GM12878 (cell line): ENCODE data around the gene C19orf18. TPM values are rescaled to one million over a fixed set of nuclear protein-coding genes. Genes with fewer than 3 reads are reported as not detected.
"Not testable (repeated sequence)": the region's sequence is repeated elsewhere in the genome, so short reads cannot be mapped to it uniquely, and the experiment has no call there.

ENCODE experiments used
- ATAC-seq: fragments of 200-7000 bp; cut with Tn5 transposase; 3 replicates; pipeline ENCODE4 v1.9.1; 2020; ENCODE audit warnings: mild to moderate bottlenecking, moderate library complexity
- BruUV-seq: library from RNA; stranded (reverse); fragments of 400-500 nt; replicated peaks from 2 replicates; lab custom pipeline; 2021; lab: Mats Ljungman, UMichigan
- CTCF ChIA-PET: fragments of 300-600 bp; sonication (Branson Sonifier 250); formaldehyde crosslinking; extraction: SDS; loops from one replicate; lab custom pipeline; 2021; ENCODE audit warnings: inconsistent platforms; lab: Yijun Ruan, JAX
- POLR2A ChIA-PET: fragments of 350-600 bp; formaldehyde crosslinking; extraction: SDS; loops from one replicate; lab custom pipeline; 2021; ENCODE audit warnings: inconsistent platforms; lab: Charles Lee
- RAD21 ChIA-PET: fragments of 300-600 bp; sonication (Branson Sonifier 250); formaldehyde crosslinking; loops from one replicate; lab custom pipeline; 2023; ENCODE audit warnings: antibody characterized with exemption; ENCODE audit not compliant: unreplicated experiment; lab: Charles Lee
- SMC1A ChIA-PET: fragments of 300-600 bp; sonication (Branson Sonifier 250); formaldehyde crosslinking; loops from one replicate; lab custom pipeline; 2023; ENCODE audit not compliant: unreplicated experiment, uncharacterized antibody; lab: Charles Lee
- DNase-seq: peaks from one replicate; pipeline ENCODE4 v3.0.0-alpha.2; 2011; ENCODE audit warnings: low read depth, low spot score
- FAIRE-seq: peaks from 3 replicates; lab custom pipeline; 2011; peaks lifted over from hg19 to GRCh38; lab: Jason Lieb, UNC
- H2AFZ ChIP-seq: 2 replicates; pipeline ENCODE4 v1.6.0; 2011; ENCODE audit warnings: low read depth, low read length, control low read depth; ENCODE audit not compliant: control insufficient read depth
- H3K27ac ChIP-seq: 2 replicates; pipeline ENCODE4 v1.5.1; 2011; ENCODE audit warnings: control low read depth; ENCODE audit not compliant: control insufficient read depth, insufficient read depth
- H3K27me3 ChIP-seq, 2 experiments: replicated peaks in 1 of 2; 2 replicates each; pipeline versions ENCODE4 v1.6.0 to v1.6.1; 2011; ENCODE audit warnings: low read length in 1 of 2; ENCODE audit not compliant: control insufficient read depth in 2 of 2, insufficient read depth in 2 of 2
- H3K36me3 ChIP-seq, 2 experiments: 2 replicates each; pipeline ENCODE4 v1.5.1; 2011; ENCODE audit warnings: low read length in 1 of 2; ENCODE audit not compliant: control insufficient read depth in 2 of 2, insufficient read depth in 2 of 2
- H3K4me1 ChIP-seq: 2 replicates; pipeline ENCODE4 v1.6.1; 2011; ENCODE audit warnings: mild to moderate bottlenecking, low read length, moderate library complexity, mixed read lengths; ENCODE audit not compliant: control insufficient read depth, insufficient read depth
- H3K4me2 ChIP-seq: 2 replicates; pipeline ENCODE4 v1.6.0; 2011; ENCODE audit warnings: control low read depth; ENCODE audit not compliant: control insufficient read depth, insufficient read depth
- H3K4me3 ChIP-seq: fragments of 200-600 bp; sonication (generic); 2 replicates; pipeline ENCODE4 v1.5.1; 2016
- H3K79me2 ChIP-seq: 2 replicates; pipeline ENCODE4 v1.6.0; 2011; ENCODE audit warnings: low read length; ENCODE audit not compliant: control insufficient read depth, insufficient read depth
- H3K9ac ChIP-seq: 2 replicates; pipeline ENCODE4 v1.8.0; 2011; ENCODE audit warnings: low read length, control low read depth, mixed read lengths; ENCODE audit not compliant: control insufficient read depth, insufficient read depth
- H3K9me3 ChIP-seq: replicated peaks from 3 replicates; pipeline ENCODE4 v1.5.1; 2011; ENCODE audit warnings: mild to moderate bottlenecking, low read length; ENCODE audit not compliant: control insufficient read depth, insufficient read depth
- H4K20me1 ChIP-seq: 2 replicates; pipeline ENCODE4 v1.6.0; 2011; ENCODE audit not compliant: control insufficient read depth, insufficient read depth
- BACH1 ChIP-seq: fragments of 450-650 bp; IDR thresholded peaks from 2 replicates; pipeline ENCODE4 v1.6.1; 2017; ENCODE audit warnings: mild to moderate bottlenecking, borderline replicate concordance
- BHLHE40 ChIP-seq, 2 experiments: fragments of 450-650 bp in 1 of 2; IDR thresholded peaks; 2 replicates each; pipeline ENCODE4 v1.6.1; 2011 to 2017; ENCODE audit warnings: low read depth in 2 of 2, borderline replicate concordance in 1 of 2, improper control_type of control experiment in 1 of 2, low read length in 1 of 2, mild to moderate bottlenecking in 1 of 2
- CREB1 ChIP-seq: IDR thresholded peaks from 2 replicates; pipeline ENCODE4 v1.6.1; 2012; ENCODE audit warnings: low read depth, mild to moderate bottlenecking, inconsistent platforms
- E4F1 ChIP-seq: fragments of 450-650 bp; IDR thresholded peaks from 2 replicates; pipeline ENCODE4 v1.6.1; 2018; ENCODE audit warnings: borderline replicate concordance, mild to moderate bottlenecking; ENCODE audit not compliant: partially characterized antibody
- GABPA ChIP-seq: IDR thresholded peaks from 2 replicates; pipeline ENCODE4 v1.6.1; 2014; ENCODE audit warnings: antibody characterized with exemption, low read depth, mild to moderate bottlenecking, inconsistent platforms
- IKZF1 ChIP-seq: fragments of 450-650 bp; conservative IDR thresholded peaks from 2 replicates; pipeline ENCODE4 v1.6.1; 2017; ENCODE audit warnings: antibody characterized with exemption, mild to moderate bottlenecking
- IRF3 ChIP-seq: fragments of 450-650 bp; IDR thresholded peaks from 2 replicates; pipeline ENCODE4 v1.6.1; 2014; ENCODE audit warnings: mild to moderate bottlenecking
- NBN ChIP-seq: fragments of 450-650 bp; IDR thresholded peaks from 2 replicates; pipeline ENCODE4 v1.6.1; 2016
- NR2C1 ChIP-seq: fragments of 450-650 bp; IDR thresholded peaks from 2 replicates; pipeline ENCODE4 v1.6.1; 2017; ENCODE audit warnings: antibody characterized with exemption, mild to moderate bottlenecking, moderate library complexity
- PBX3 ChIP-seq: IDR thresholded peaks from 2 replicates; pipeline ENCODE4 v1.6.1; 2011; ENCODE audit warnings: mild to moderate bottlenecking, low read depth, low read length, moderate library complexity; ENCODE audit not compliant: insufficient replicate concordance
- PKNOX1 ChIP-seq: fragments of 450-650 bp; IDR thresholded peaks from 2 replicates; pipeline ENCODE4 v1.6.1; 2016; ENCODE audit warnings: mild to moderate bottlenecking
- RAD21 ChIP-seq: IDR thresholded peaks from 2 replicates; pipeline ENCODE4 v1.6.1; 2011; ENCODE audit warnings: mild to moderate bottlenecking, low read depth, low read length, moderate library complexity; ENCODE audit not compliant: insufficient read depth
- USF1 ChIP-seq: IDR thresholded peaks from 2 replicates; pipeline ENCODE4 v1.6.1; 2011; ENCODE audit warnings: borderline replicate concordance, low read depth, mild to moderate bottlenecking, moderate library complexity, mixed read lengths, low read length; ENCODE audit not compliant: insufficient read depth; ENCODE audit errors: extremely low read length
- ZNF384 ChIP-seq: IDR thresholded peaks from 2 replicates; pipeline ENCODE4 v1.6.1; 2012; ENCODE audit warnings: low read depth, mild to moderate bottlenecking, low read length, improper control_type of control experiment, borderline replicate concordance
- WGBS: methylation state at CpG from one replicate; pipeline ENCODE4 v1.1.6; 2016; ENCODE audit warnings: low lambda C conversion rate; ENCODE audit not compliant: insufficient replicate concordance, insufficient coverage; ENCODE audit errors: missing lambda C conversion rate; 5-methylcytosine and 5-hydroxymethylcytosine counted together
- in situ Hi-C: fragments of 300-500 bp; cut with MboI; formaldehyde crosslinking; loops from 9 replicates; pipeline ENCODE4 v1.14.3; 2018; ENCODE audit warnings: mixed read lengths
- intact Hi-C: fragments of 100-400 bp; cut with micrococcal nuclease; formaldehyde crosslinking; loops from one replicate; pipeline ENCODE4 v1.14.2; 2022; ENCODE audit not compliant: unreplicated experiment
- polyA plus RNA-seq, 11 experiments: library from polyadenylated mRNA; depleted of rRNA in 4 of 11; unstranded in 6 of 11; stranded (reverse) in 5 of 11; fragments of >200 nt; fragmentation: Nextera tagmentation in 4 of 11; fragmentation: Illumina TruSeq in 1 of 11; extraction: Ambion mirVana in 4 of 11; extraction: Trizol in 1 of 11; gene quantifications; 1 replicate in 1 of 11; 2 replicates in 10 of 11; pipeline versions ENCODE4 v1.2.1 to v1.2.3, GENCODE V29; 2011 to 2016; ENCODE audit warnings: inconsistent platforms in 2 of 11, missing spikeins in 2 of 11, low read depth in 1 of 11
- total RNA-seq, 4 experiments: library from RNA; depleted of rRNA in 3 of 4; stranded (reverse); fragments of >200 nt in 3 of 4; fragmentation: Illumina TruSeq in 1 of 4; extraction: Trizol in 1 of 4; gene quantifications; 2 replicates each; pipeline versions ENCODE4 v1.2.1 to v1.2.3, GENCODE V29; 2013 to 2021

Gene C19orf18
- total and polyA plus RNA-seq, 10 of the 15 experiments (the other 5 are each of a cell fraction or from before 2014, with no cell fraction given): 0.12 to 0.29 (median 0.21) TPM; not detected in 7

- POLR2A ChIA-PET: interaction anchor here (0.6 to 1.4 kb wide), 3 partner anchors 414 to 482 kb away, joined by 3 read pairs; partner anchors contain the start of gene ZNF749
- H3K9ac ChIP-seq: peak within 1 kb of the TSS; percentile 85
- H3K36me3 ChIP-seq, in situ Hi-C loops, H3K4me1 ChIP-seq, intact Hi-C loops, H4K20me1 ChIP-seq, H3K27me3 ChIP-seq, H3K9me3 ChIP-seq: not testable (repeated sequence)
- H3K79me2 ChIP-seq: peaks cover 12% of the 10 kb centered on the region
- SMC1A ChIA-PET: interaction anchor here (0.9 kb wide), 1 partner anchor 31 kb away, joined by 3 read pairs; no protein-coding TSS in a partner anchor
- peak; percentile 93 for DNase-seq
- under 1% methylated on average over 51 of the region's 51 CpGs for WGBS
- FAIRE-seq: peak; percentile 98
- RAD21 ChIA-PET: interaction anchor here (0.6 to 1.6 kb wide), 2 partner anchors 188 to 1664 kb away, joined by 3 to 4 read pairs; no protein-coding TSS in a partner anchor
- CTCF ChIA-PET: interaction anchor here (0.6 kb wide), 1 partner anchor 360 kb away, joined by 3 read pairs; no protein-coding TSS in a partner anchor
- H3K27ac ChIP-seq: peak within 1 kb of the TSS; percentile 70
- ATAC-seq: peak; percentile 100
- H3K4me2 ChIP-seq: peak within 1 kb of the TSS; percentile 89
- peak within 1 kb of the TSS; percentile 75 for H2AFZ ChIP-seq
- BruUV-seq: TSS peak; percentile 75
- peak within 1 kb of the TSS; percentile 94 for H3K4me3 ChIP-seq
- TF ChIP-seq NBN: 0 out of 2 replicates have a peak, but pooled peaks have one; percentile 30
- peak; percentile 91 for TF ChIP-seq IKZF1
- TF ChIP-seq E4F1: peak; percentile 73
- TF ChIP-seq ZNF384: 0 out of 2 replicates have a peak, but pooled peaks have one; percentile 5
- peak; percentile 43 to 77 for TF ChIP-seq BHLHE40 (IDR thresholded peaks at IDR 0.05; ENCODE audit: borderline replicate concordance in 1 of 2, low read depth in 2 of 2, low read length in 1 of 2)
- TF ChIP-seq GABPA: peak; percentile 90
- peak; percentile 92 for TF ChIP-seq PBX3
- TF ChIP-seq USF1: peak; percentile 45
- TF ChIP-seq RAD21: peak; percentile 20; the same call in 1 of the 2 replicates
- TF ChIP-seq CREB1: peak; percentile 92
- TF ChIP-seq BACH1: peak; percentile 70; the same call in 1 of the 2 replicates
- peak; percentile 98 for TF ChIP-seq PKNOX1
- peak; percentile 30; the same call in 1 of the 2 replicates for TF ChIP-seq IRF3
- TF ChIP-seq NR2C1: peak; percentile 82
Measured at GRCh38 chr19:57916168-57916995, 58.0 kb downstream of the C19orf18 start, which contains the start of gene ZNF417. ZNF417 (minus strand) TSS chr19:57916592; CDS start chr19:57916411, 181 bp downstream.
